GM18499 (cell line): ENCODE data around the gene TTC39B.
"Not testable (repeated sequence)": the region's sequence is repeated elsewhere in the genome, so short reads cannot be mapped to it uniquely, and the experiment has no call there.

Experiments used
- ATAC-seq: cut with Tn5 transposase; IDR thresholded peaks from one replicate; pipeline ENCODE4 v1.9.1; 2021; ENCODE audit warnings: moderate number of reproducible peaks; ENCODE audit not compliant: insufficient read depth, unreplicated experiment

The TTC39B gene

DNA sequence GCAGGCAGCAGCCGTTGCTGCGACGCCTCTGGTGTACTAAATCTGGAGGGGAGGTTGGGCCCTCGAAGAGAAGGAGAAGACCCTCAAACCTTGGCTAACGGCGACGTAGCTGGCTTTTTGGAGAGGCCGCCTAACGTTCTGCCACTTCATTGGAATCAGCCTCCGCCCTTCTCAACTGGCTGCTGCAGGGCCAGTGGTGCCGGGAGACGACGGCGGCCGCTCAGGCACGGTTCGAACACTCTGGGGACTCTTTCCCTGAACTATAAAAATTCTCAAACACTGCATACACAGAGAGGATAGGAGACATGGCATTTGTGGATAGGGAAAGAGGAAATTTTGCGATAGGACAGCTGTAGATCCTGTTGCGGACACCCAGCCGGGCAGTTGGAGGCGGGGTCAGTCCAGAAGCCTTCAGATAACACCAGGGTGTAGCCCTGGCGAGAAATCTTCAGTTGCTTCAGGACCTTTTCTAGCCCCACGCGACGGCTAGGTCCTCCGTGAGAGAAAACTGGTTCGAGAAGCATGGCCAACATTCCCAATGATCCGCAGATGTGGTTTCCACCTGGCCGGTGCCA is 74.2 kb downstream of the TTC39B start:
- ATAC-seq = not testable (repeated sequence)

DNA sequence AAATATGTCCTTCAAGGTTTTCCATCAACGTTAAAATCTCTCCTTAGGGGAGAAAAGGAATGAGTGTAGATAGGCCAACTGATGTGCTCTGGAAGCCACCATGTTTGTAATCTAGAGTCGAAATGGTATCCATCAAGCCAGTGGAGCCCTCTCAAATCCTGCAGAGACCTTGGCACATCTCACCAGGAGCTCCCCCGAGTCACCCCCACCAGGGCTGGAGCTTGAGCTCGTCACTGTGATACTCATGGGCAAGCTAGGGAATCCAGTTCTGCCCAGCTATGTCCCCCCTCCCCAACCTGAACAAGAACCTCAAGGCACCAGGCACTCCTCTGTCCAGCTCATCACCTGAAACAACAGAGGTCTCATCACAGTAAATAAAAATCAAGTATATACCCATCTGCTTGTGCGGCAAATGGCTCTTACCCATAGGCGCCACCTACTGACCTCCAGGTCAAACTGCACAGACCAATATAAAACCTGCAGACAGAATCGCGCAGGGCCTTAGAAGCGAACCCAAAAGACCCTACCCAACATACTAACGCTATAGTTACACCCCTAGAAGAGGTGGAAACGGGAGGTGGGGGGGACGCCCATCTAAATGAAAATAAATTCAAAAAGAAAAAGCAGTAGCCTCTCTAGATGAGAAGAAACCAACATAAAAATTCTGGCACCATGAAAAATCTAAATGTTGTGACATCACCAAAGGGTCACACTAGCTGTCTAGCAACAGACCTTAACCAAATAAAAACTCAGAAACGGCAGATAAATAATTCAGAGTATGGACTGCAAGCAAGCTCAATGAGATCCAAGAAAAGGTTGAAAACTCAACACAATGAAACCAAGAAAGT is 75.0 kb downstream of the TTC39B start:
- ATAC-seq = no peak

DNA sequence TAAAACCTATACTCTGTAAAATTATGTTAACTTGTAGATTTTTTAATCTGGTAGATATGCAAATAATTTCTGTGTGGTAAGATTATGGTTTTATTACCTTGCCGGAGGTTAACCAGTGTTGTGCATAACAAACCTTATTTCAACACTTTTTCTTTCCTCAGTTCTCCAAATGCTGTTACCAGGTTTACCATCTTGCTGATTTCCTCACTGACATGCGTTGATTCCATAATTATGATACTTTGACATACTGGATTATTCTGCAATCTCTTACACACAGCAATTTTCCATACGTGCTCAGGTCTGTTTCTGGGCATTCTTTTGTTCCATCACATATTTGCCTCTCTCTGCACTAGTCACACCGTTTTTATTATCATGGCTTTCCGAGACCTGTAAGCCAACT is 77.6 kb downstream of the TTC39B start:
- ATAC-seq = no peak

DNA sequence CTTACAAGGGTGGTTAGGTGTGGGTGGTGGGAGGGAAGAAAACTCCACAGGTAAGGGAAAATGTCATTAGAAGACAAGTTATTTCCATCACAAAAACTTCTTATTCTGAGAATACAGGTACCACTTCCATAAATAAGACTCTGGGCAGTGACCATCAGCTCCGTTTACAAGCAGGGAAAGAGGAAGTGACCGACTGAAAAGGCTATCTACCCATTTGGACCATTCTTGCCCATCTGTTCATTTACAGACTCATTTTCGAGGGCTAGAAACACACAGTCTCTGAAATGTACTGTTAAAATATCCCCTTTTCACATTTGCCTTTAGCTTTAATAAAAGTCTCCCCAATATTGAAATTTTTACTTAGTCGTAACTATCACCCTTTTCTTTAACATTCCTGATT is 79.5 kb downstream of the TTC39B start:
- ATAC-seq = no peak

DNA sequence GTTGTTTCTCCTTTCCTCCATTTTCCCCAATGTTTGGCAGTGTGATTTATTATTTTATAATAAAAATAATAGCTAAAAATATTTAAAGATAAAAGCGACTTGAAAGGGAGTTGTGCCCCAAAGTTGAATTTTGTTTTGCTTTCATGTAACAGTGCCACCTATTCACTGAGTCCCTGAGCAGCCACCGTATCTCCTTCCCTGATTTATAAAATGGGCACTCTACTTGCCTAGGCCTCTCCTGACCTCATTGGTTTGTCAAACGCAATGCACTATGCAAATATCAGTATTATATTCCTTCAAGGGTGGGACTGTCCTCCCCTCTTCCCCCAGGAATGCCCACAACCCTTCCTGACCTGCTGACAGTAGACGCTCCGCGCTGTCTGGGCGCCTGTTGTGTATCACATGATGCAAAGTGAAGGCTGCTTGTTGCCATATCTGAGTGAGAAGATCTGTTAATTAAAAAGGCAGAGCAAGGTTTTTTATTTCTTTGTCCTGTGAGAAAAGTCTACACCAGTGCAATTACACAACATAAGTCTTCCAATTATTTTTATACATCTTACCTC is 81.4 kb downstream of the TTC39B start:
- ATAC-seq = no peak

DNA sequence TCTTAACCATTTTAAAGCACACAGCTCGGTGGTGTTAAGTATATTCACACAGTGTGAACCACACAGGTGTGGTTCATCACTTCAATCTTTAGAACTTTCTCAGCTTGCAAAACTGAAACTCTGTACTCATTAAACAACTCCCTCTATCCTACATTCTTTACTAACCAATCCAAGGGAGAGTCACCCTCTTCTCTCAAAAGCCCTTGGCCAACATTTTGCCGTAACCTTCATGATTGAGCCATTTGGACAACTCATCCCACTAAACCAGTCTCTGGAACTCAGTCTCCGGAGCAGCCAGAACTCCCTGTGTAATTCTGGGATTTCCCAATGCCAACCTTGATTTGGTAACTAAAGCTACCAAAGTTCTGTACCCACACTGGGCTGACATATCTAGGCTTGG is 84.7 kb downstream of the TTC39B start:
- ATAC-seq = no peak

DNA sequence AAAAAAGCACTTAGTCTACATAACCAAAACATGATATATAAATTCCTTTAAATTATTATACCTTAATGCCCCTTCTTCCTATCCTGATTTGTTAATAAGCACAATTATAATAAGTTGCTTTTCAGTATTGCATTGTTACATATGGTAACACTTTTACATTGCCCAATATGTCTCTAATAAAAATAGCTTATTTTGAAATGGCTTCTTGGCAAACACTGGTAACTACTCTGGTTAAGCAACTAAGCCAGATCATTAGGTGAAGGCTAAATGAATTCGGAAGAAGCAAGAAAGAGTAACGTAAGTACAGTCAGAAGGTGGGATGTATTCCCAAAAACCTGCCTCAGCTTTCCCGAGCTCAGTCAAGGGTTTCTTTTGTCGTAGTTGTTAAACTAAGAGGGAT is 85.3 kb downstream of the TTC39B start:
- no peak for ATAC-seq

DNA sequence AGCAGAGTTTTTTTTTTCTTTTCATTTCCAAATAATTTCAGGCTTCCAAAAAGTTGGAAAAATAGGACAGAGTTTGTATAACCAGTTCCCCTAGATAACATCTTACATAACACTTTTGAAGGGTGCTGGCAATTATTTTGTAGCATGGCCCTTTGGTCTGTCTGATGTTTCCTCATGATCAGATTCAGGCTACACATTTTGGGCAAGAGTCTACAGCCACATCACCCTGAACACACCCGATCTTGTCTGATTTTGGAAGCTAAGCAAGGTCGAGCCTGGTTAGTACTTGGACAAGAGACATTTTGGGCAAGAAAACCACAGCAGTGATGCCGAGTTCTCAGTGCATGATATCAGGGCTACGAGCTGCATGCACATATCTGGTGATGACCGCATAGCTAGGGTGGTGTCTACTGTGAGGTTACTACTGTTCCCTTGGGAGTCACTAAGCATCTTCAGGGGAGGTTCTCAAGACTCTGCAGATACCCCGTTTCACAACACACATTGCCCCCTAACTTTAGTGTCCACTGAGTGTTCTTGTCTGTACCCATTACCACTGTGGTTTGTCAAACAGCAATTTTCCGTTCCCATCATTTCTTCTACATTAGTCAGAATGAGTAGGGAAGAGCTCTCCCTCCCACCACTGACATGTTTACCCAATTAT is 86.2 kb downstream of the TTC39B start:
- ATAC-seq = no peak

DNA sequence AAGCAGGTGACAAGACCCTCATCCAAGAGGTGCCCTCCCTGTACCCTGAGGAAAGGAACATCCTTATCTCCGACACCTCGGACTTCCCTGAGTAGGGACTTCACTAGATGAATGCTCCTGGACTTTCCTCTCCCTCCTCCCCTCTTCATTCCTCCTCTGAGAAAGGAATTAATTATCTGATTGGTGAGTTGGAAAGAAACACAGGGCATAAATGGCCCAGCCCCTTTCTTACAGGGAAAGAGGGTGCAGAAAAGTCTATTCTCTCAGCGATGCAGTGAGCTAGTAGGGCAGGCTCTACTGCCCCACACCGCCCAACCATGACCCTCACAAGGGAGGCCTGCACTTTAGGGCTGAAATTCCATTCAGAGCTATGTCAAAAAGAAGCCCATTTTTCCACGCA is 87.5 kb downstream of the TTC39B start:
- ATAC-seq = no peak

DNA sequence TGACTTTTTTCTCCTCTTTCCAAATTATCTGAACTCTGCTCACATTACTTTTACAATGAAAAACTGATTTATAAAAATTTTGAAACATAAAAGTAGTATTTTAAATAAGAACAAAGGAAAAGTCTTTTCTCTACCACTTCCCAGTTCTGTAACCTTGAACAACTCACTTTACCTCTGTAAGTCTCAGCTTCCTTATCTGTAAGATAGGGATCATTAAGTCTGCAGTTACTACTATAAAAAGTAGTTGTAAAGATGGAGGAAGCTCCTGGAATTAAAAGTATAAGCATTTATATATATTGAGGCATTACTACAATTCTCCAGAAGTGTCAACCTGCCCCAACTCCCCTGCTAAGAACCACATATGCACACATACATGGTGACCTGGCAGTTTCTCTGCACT is 88.0 kb downstream of the TTC39B start:
- no peak for ATAC-seq

DNA sequence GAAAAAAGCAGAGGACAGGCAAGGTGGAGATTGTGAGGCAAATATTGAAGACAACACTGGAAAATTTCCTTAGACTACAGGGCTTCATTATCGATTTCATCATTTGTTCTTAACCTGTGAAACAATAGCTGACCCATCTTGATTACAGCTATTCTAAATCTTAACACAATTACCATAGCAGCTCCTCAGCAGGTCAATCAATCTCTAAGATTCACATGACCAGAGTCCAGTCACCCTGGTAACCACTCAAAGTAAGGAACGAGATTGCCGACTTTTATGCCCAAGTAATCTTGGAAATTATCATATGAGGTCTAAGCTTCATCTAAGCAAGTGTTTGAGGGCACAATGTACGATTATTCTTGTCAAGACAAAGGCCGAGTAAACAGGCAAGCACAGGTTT is 93.8 kb downstream of the TTC39B start:
- no peak for ATAC-seq

DNA sequence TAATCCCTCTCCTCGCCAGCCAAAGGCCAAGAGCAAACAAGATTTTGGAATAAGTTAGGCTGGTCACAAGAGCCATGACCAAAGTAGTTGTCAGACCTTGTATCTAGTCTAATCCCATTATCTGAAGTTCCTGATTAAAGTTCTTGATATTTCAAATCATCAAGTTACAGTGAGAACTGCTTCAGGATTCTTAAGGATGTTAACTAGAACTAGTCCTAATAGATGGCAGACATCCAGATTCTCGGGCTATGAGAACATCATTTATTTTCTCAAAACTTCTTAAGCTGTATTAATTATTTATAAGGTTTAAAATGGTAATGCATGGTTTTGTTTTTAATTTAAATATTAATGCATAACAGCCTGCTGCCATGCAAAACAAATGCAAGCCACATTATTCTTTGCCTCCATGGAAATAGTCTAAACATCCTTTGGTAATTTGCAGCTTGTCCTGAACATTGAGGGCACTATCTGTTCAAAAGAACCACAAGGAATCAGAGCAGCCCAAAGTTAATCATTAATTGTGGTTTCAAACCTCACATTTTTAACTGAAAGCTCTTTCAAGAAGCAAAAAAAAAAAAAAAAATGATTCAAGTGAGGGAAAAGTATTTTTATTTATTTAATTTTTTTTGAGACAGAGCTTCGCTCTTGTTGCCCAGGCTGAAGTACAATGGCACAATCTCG is 95.1 kb downstream of the TTC39B start:
- ATAC-seq = no peak

DNA sequence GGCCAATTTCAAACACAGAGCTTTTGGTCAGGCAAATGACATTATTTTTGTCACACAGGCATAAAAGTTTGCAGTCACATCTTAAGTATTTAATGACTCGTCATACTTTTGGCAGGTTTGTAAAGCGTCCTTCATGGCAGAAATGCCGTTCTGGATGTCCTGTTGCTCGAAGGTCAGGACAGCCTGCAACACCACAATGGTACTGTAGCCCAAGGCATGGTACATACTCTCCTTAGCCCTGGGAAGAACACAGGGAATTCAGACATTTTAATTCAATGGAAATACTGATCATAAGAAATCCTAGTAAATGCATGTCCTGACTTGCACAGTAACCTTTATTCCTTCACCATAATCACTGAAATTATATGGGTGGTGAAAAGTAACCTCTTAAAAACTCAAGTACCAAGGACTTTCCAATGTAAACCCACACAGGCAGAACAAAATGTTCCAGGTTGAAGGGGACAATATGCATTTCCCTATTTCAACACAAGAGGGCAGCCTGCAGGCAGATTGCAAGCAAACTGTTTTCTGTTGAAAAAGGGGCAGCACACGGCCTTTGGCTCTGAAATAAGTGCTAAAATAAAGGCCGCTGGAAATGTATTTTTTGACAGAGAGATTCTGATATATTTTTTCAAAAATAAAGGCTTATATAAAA is 95.7 kb downstream of the TTC39B start:
- ATAC-seq = no peak

DNA sequence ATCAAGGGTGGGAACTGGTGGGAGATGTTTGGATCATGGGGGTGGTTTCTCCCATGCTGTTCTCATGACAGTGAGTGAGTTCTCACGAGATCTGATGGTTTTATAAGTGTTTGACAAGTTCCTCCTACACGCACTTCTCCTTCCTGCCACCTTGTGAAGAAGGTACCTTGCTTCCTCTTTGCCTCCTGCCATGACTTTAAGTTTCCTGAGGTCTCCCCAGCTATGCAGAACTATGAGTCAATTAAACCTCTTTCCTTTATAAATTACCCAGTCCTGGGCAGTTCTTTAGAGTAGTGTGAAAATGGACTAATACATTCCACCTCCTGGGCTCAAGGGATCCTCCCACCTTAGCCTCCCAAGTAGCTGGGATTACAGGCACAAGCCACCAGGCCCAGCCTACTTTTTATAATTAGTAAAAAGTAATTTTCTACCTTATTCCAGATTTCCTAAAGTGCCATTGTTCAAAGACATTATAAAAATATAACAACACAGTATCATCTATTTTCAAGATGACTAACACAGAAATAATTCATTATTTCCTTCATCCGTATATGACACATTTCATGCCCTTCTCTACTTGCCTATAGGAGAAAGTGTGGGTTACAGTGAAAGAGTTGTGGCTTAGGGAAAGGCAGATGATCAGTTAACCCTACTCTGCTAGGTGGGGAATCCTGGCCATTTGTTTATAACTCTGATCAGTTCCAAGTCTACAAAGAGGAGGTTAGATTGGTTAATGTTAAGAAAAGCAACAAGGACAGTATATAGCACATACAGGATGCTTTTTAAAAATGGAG is 99.9 kb downstream of the TTC39B start:
- ATAC-seq = no peak

DNA sequence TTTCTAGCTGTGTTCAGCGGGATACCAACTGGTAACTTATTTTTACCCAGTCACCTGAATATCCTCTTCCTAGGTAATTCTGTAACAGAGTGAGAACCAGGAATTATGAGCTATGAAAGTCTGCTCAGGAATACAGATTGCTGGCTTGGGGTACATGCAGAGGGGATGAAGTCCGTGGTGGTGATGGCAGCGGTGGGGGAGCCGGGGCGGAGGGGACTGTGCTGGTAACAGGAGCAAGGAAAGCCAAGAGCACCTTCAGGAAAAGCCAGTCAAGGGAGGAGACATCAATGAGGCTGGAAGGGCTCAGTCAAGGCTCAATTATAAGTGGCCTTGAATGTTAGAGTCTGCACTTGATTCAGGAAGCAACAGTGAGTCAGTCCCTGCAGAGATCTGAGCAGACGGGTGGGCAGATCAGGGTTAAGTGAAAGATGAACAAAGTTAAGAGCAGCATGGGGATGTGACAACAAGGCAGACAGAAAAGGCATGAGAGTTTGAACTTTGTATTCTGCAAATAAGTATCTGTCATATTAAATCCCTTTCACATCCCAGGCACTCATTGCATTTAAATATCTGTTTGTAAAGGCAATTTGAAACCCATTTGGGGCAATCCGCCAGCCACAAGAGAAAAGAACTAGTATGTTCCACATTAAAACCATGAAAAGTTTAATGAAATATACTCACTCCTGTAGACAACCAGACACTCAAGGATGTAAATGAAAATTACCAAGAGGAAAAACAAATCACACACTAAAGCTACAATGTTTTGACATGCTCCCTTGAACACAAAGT is 101.2 kb downstream of the TTC39B start:
- ATAC-seq = no peak

DNA sequence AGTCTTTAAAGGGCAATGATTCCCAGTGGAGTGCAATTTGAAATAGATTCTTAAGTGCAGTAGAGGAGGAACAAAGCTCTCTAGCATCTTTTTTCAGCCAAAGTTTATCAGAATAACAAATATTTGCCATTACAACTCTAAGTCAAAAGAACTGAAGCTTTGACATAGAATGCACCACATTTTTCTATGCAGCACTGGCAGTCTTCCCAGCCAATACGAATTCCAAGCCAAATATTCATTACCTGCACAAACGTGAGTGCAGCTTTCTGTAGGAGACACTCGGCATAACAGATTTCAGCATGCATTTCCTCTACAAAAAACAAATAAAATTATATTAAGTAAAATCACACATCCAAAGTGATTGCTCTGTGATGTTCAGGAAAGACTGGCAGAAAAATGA is 103.4 kb downstream of the TTC39B start:
- no peak for ATAC-seq

DNA sequence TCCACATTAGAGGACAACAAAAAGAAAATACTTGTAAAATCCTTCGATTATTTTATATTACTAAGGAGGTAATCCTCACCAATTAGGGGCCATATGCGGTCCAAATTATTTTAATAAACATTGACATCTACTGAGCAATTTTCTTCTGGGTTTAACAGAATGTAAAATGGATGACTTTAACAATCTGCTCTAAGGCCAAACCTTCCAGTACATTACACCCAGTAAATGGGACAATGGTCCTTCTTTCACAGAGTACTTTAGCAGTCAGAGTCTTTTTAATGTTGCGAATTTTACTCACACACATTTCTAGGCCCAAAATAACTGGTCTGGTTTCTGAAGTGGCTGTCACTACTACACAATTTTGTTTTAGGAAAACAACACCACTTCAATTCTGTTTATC is 106.9 kb downstream of the TTC39B start:
- ATAC-seq = no peak

DNA sequence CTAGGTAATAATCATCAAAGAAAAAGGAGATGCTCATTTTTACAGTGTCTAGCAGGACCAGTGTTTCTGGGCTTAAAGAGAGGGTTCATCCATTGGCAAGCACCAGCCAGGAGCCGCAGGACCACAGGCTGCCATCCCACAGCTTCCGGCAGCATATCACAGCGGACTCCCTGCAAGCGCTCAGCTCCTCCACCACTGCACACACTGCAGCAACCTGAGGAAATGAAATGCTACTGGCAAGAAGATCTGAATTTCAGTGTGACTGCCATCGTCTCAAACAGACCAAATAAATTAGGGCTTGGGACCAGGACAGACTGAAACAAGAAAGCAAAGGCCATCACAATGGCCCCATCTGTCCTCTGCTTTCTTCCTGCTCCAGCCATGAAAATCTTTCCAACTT is 114.2 kb downstream of the TTC39B start:
- ATAC-seq = no peak

DNA sequence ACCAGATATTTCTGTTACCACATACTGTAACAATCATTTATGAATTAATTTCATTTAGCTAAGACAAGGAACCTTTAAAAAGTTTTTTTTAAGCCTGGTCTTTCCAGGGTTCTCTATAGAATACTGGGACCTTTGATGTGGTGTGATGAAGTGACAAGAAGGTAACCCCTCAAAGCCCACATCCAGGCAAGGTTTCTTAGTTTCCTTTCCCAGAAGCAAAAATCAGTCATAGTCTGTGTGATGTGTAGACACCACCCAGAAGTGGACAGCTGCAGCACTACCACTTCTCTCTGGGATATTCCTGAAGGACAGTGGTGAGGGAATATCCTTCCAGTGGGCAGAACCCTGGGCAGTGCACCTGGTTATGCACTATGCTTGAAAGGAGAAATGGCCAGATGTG is 115.6 kb downstream of the TTC39B start:
- peak; percentile 96 for ATAC-seq
